Effector CD8-positive, alpha-beta T cell (primary cell): ENCODE results near the gene SPACA1.
"Not testable (repeated sequence)": the region's sequence is repeated elsewhere in the genome, so short reads cannot be mapped to it uniquely, and the experiment has no call there.

ENCODE experiments used
- DNase-seq: peaks from one replicate; lab custom pipeline; 2025; lab: John Stamatoyannopoulos, UW
- total RNA-seq, 4 experiments: gene quantifications; one replicate each; lab custom pipeline; 2026; lab: John Stamatoyannopoulos, UW

The SPACA1 gene
- 0 to 0.09 (median 0) reads per million in 4 experiments for total RNA-seq

GRCh38 chr6:88047510-88048150 is at the start of gene SPACA1:
TSS of gene SPACA1 (plus strand) at chr6:88047841. CDS start at chr6:88047906, 65 bp downstream.
- DNase-seq, result no peak

GRCh38 chr6:88000713-88001112 is 46.9 kb upstream of the SPACA1 start:
- DNase-seq, result no peak

- not testable (repeated sequence) for DNase-seq
These were observed 46.4 kb upstream of the SPACA1 start for GRCh38 chr6:88001279-88001678.

GRCh38 chr6:88004707-88005106 is 42.9 kb upstream of the SPACA1 start:
- no peak for DNase-seq

- no peak for DNase-seq
These were observed 41.1 kb upstream of the SPACA1 start for GRCh38 chr6:88006557-88006956.

- no peak for DNase-seq
These were observed 39.2 kb upstream of the SPACA1 start for GRCh38 chr6:88008411-88008810.

- DNase-seq, result no peak
These were observed 38.8 kb upstream of the SPACA1 start for GRCh38 chr6:88008831-88009231.

- no peak for DNase-seq
These were observed 34.6 kb upstream of the SPACA1 start for GRCh38 chr6:88013015-88013414.

GRCh38 chr6:88013554-88013953 is 34.1 kb upstream of the SPACA1 start:
- no peak for DNase-seq

- no peak for DNase-seq
These were observed 27.2 kb upstream of the SPACA1 start for GRCh38 chr6:88020439-88020838.

- no peak for DNase-seq
These were observed 22.9 kb upstream of the SPACA1 start for GRCh38 chr6:88024696-88025095.

- DNase-seq, result no peak
These were observed 16.1 kb upstream of the SPACA1 start for GRCh38 chr6:88031550-88031949.

- DNase-seq, result no peak
These were observed 3.1 kb upstream of the SPACA1 start for GRCh38 chr6:88044530-88044929.

GRCh38 chr6:88045521-88046136 is 2.0 kb upstream of the SPACA1 start:
- no peak for DNase-seq

GRCh38 chr6:88048578-88048977 is 937 bp downstream of the SPACA1 start:
- no peak for DNase-seq

- no peak for DNase-seq
These were observed 2.6 kb downstream of the SPACA1 start for GRCh38 chr6:88050140-88050818.

GRCh38 chr6:88059191-88059590 is 11.6 kb downstream of the SPACA1 start:
- no peak for DNase-seq

GRCh38 chr6:88062376-88062775 is 14.7 kb downstream of the SPACA1 start:
- DNase-seq, result no peak

- DNase-seq, result no peak
These were observed 24.8 kb downstream of the SPACA1 start for GRCh38 chr6:88072462-88072861.

- DNase-seq, result no peak
These were observed 27.1 kb downstream of the SPACA1 start for GRCh38 chr6:88074791-88075190.

GRCh38 chr6:88077305-88077704 is 29.7 kb downstream of the SPACA1 start:
- DNase-seq, result no peak

- no peak for DNase-seq
These were observed 39.2 kb downstream of the SPACA1 start for GRCh38 chr6:88086792-88087191.

- DNase-seq, result no peak
These were observed 42.1 kb downstream of the SPACA1 start for GRCh38 chr6:88089708-88090107.
